Measurements from ENCODE around the gene RNASEH2A. TPM values are rescaled to one million over a fixed set of nuclear protein-coding genes. Genes with fewer than 3 reads are reported as not detected.

The RNASEH2A gene
- polyA plus RNA-seq, 1 of the 3 experiments (the other 2 are of a cell fraction), result 48.1 TPM

DNA sequence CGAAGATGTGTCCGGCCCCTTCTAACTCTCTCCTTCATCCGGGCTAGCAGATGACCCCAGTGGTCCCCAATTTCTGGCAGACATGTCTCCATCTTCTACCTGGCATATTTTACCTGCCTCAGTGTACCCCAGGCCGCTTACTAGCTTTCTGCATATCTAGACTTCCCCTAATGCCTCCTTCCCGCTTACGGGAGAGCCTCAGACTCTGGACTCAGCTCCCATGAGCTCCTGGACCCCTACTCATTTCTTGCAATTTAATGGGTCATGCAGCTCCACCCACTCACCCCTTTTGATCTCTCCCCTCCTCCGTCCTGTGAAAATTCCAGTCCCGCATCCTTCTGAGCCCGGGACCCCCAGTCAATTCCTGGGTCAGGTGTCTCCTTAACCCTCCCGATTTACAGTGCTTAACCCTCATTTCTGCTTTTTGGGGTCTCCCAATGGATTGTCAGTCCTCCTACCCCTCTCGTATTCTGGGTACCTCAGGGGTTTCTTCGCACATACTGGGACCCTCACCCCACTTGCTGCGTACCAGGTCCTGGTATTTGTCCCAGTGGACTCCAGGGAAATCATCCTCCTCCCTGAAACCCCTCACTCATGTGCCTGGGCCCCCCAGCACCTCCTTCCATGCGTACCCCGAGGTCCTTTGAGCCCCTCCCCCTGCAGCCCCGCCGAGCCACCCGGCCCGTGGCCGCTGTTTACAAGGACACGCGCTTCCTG is 15.6 kb upstream of the RNASEH2A start (continued):
- TF ChIP-seq CHD2 (IDR thresholded peaks at IDR 0.05; ENCODE audit: low read length, partially characterized antibody) (no peak), GATA2 (CRISPR knock-in tag; IDR thresholded peaks at IDR 0.05) (no peak)

DNA sequence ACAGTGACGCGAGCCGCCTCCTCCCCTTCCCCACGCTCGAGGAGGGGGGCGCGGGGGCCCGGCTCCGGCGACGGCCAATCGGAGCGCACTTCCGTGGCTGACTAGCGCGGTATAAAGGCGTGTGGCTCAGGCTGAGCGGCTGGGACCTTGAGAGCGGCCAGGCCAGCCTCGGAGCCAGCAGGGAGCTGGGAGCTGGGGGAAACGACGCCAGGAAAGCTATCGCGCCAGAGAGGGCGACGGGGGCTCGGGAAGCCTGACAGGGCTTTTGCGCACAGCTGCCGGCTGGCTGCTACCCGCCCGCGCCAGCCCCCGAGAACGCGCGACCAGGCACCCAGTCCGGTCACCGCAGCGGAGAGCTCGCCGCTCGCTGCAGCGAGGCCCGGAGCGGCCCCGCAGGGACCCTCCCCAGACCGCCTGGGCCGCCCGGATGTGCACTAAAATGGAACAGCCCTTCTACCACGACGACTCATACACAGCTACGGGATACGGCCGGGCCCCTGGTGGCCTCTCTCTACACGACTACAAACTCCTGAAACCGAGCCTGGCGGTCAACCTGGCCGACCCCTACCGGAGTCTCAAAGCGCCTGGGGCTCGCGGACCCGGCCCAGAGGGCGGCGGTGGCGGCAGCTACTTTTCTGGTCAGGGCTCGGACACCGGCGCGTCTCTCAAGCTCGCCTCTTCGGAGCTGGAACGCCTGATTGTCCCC is 14.9 kb upstream of the RNASEH2A start, which contains the start of gene JUNB:
Gene JUNB (plus strand): TSS at position 142 of the 706 bp plus-strand sequence. CDS start 286 bp downstream, at position 428.
- POLR2A ChIA-PET, result interaction anchor here (0.6 to 4.4 kb wide), 22 partner anchors 8 to 1420 kb away, joined by 3 to 88 read pairs (median 4); partner anchors contain the start of genes GCDH, GET3, PRDX2 and RNASEH2A
- Histone ChIP-seq H3F3A (replicated peaks; ENCODE audit: insufficient read depth) (peaks cover 46% of the 10 kb centered on the region), H3K4me2 (peak within 1 kb of the TSS; percentile 88), H3K9me3 (no peaks in the 10 kb centered on the region), H3K9me2 (no peaks in the 10 kb centered on the region), H3K36me3 (replicated peaks in 1 of 2; ENCODE audit: control insufficient read depth in 1 of 2, insufficient read depth in 2 of 2, low read length in 1 of 2) (peaks cover 0 to 6% of the 10 kb centered on the region in 2 experiments), H3K27ac (ENCODE audit: low read depth in 2 of 2, low read length in 1 of 2) (peak within 1 kb of the TSS; percentile 96 to 97), H3K4me3 (ENCODE audit: low read depth in 2 of 2, low read length in 1 of 2) (peak within 1 kb of the TSS; percentile 80 to 88), H4K20me1 (ENCODE audit: insufficient read depth) (peaks cover 17% of the 10 kb centered on the region), H3K79me2 (ENCODE audit: insufficient read depth) (peaks cover 20% of the 10 kb centered on the region), H3K9ac (peak within 1 kb of the TSS; percentile 95), H2AFZ (ENCODE audit: low read depth) (peak within 1 kb of the TSS; percentile 63; the same call in 1 of the 2 replicates), H3K4me1 (ENCODE audit: control insufficient read depth in 1 of 2, insufficient read depth in 2 of 2, low read depth in 1 of 2, low read length in 1 of 2) (peaks cover 32 to 45% of the 10 kb centered on the region in 2 experiments), H3K27me3 (ENCODE audit: insufficient read depth) (no peaks in the 10 kb centered on the region)
- CTCF ChIA-PET, result interaction anchor here (0.7 to 17.1 kb wide), 9 partner anchors 10 to 174 kb away, joined by 3 to 447 read pairs (median 5); partner anchors contain the start of genes HOOK2, PRDX2, RNASEH2A and THSD8
- DNase-seq, result peak; percentile 91
- WGBS (ENCODE audit: low lambda C conversion rate), result 0% methylated on average over 16 of the region's 73 CpGs
- TF ChIP-seq TAF1 (IDR thresholded peaks at IDR 0.05; ENCODE audit: borderline replicate concordance, low read depth, low read length) (peak; percentile 99), ELF1 (IDR thresholded peaks at IDR 0.05) (peak; percentile 93), EP300 (IDR thresholded peaks at IDR 0.05; ENCODE audit: borderline replicate concordance in 1 of 2, low read depth in 1 of 2, low read length in 1 of 2) (peak in 1 of 2 experiments; percentile 39; a peak in 1 of 4 replicates), TCF12 (IDR thresholded peaks at IDR 0.05) (peak; percentile 50; the same call in 1 of the 2 replicates), RCOR1 (IDR thresholded peaks at IDR 0.05; ENCODE audit: low read length) (peak; percentile 62), RFX5 (IDR thresholded peaks at IDR 0.05; ENCODE audit: low read length) (peak; percentile 52; the same call in 1 of the 2 replicates), RAD21 (IDR thresholded peaks at IDR 0.05; ENCODE audit: low read length) (peak; percentile 20; the same call in 1 of the 2 replicates), SIN3A (IDR thresholded peaks at IDR 0.05; ENCODE audit: borderline replicate concordance, low read depth, low read length) (peak; percentile 98), NFIC (IDR thresholded peaks at IDR 0.05; ENCODE audit: borderline replicate concordance) (0 out of 2 replicates have a peak, but pooled peaks have one; percentile 50), RXRA (IDR thresholded peaks at IDR 0.05; ENCODE audit: borderline replicate concordance, low read depth) (no peak; the same call in 1 of the 2 replicates), FOXJ3 (CRISPR knock-in tag; IDR thresholded peaks at IDR 0.05) (peak; percentile 85), GABPA (IDR thresholded peaks at IDR 0.05; ENCODE audit: low read depth) (peak; percentile 57), POLR2AphosphoS5 (IDR thresholded peaks at IDR 0.05; ENCODE audit: low read depth, low read length) (peak; percentile 100), CHD2 (IDR thresholded peaks at IDR 0.05; ENCODE audit: low read length, partially characterized antibody) (peak; percentile 77), FOSL2 (IDR thresholded peaks at IDR 0.05; ENCODE audit: borderline replicate concordance, low read depth) (peak; percentile 34; the same call in 1 of the 2 replicates), JUND (IDR thresholded peaks at IDR 0.05) (no peak; the same call in 1 of the 2 replicates)
- TF ChIP-seq, protein P1, sequence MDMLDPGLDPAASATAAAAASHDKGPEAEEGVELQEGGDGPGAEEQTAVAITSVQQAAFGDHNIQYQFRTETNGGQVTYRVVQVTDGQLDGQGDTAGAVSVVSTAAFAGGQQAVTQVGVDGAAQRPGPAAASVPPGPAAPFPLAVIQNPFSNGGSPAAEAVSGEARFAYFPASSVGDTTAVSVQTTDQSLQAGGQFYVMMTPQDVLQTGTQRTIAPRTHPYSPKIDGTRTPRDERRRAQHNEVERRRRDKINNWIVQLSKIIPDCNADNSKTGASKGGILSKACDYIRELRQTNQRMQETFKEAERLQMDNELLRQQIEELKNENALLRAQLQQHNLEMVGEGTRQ (IDR thresholded peaks at IDR 0.05; ENCODE audit: borderline replicate concordance, low read depth, low read length), result no peak
- TF ChIP-seq, protein P2, sequence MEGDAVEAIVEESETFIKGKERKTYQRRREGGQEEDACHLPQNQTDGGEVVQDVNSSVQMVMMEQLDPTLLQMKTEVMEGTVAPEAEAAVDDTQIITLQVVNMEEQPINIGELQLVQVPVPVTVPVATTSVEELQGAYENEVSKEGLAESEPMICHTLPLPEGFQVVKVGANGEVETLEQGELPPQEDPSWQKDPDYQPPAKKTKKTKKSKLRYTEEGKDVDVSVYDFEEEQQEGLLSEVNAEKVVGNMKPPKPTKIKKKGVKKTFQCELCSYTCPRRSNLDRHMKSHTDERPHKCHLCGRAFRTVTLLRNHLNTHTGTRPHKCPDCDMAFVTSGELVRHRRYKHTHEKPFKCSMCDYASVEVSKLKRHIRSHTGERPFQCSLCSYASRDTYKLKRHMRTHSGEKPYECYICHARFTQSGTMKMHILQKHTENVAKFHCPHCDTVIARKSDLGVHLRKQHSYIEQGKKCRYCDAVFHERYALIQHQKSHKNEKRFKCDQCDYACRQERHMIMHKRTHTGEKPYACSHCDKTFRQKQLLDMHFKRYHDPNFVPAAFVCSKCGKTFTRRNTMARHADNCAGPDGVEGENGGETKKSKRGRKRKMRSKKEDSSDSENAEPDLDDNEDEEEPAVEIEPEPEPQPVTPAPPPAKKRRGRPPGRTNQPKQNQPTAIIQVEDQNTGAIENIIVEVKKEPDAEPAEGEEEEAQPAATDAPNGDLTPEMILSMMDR (IDR thresholded peaks at IDR 0.05), result no peak; the same call in 1 of the 2 replicates
- TF ChIP-seq, protein P3, sequence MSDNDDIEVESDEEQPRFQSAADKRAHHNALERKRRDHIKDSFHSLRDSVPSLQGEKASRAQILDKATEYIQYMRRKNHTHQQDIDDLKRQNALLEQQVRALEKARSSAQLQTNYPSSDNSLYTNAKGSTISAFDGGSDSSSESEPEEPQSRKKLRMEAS (IDR thresholded peaks at IDR 0.05; ENCODE audit: low read depth), result peak; percentile 99
- TF ChIP-seq, protein P4, sequence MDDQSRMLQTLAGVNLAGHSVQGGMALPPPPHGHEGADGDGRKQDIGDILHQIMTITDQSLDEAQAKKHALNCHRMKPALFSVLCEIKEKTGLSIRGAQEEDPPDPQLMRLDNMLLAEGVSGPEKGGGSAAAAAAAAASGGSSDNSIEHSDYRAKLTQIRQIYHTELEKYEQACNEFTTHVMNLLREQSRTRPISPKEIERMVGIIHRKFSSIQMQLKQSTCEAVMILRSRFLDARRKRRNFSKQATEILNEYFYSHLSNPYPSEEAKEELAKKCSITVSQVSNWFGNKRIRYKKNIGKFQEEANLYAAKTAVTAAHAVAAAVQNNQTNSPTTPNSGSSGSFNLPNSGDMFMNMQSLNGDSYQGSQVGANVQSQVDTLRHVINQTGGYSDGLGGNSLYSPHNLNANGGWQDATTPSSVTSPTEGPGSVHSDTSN (IDR thresholded peaks at IDR 0.05), result peak; percentile 45
- TF ChIP-seq, protein P5, sequence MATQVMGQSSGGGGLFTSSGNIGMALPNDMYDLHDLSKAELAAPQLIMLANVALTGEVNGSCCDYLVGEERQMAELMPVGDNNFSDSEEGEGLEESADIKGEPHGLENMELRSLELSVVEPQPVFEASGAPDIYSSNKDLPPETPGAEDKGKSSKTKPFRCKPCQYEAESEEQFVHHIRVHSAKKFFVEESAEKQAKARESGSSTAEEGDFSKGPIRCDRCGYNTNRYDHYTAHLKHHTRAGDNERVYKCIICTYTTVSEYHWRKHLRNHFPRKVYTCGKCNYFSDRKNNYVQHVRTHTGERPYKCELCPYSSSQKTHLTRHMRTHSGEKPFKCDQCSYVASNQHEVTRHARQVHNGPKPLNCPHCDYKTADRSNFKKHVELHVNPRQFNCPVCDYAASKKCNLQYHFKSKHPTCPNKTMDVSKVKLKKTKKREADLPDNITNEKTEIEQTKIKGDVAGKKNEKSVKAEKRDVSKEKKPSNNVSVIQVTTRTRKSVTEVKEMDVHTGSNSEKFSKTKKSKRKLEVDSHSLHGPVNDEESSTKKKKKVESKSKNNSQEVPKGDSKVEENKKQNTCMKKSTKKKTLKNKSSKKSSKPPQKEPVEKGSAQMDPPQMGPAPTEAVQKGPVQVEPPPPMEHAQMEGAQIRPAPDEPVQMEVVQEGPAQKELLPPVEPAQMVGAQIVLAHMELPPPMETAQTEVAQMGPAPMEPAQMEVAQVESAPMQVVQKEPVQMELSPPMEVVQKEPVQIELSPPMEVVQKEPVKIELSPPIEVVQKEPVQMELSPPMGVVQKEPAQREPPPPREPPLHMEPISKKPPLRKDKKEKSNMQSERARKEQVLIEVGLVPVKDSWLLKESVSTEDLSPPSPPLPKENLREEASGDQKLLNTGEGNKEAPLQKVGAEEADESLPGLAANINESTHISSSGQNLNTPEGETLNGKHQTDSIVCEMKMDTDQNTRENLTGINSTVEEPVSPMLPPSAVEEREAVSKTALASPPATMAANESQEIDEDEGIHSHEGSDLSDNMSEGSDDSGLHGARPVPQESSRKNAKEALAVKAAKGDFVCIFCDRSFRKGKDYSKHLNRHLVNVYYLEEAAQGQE (IDR thresholded peaks at IDR 0.05; ENCODE audit: low read depth, low read length), result peak; percentile 75

All from SK-N-SH (cell line).